LNCaP clone FGC (cell line): ENCODE data around the gene TSPAN14.

ENCODE experiments used
- DNase-seq: peaks from one replicate; pipeline ENCODE4 v3.0.0-alpha.2; 2011; ENCODE audit warnings: low read depth
- H3K4me3 ChIP-seq: 2 replicates; pipeline ENCODE4 v1.5.1; 2011; ENCODE audit warnings: mild to moderate bottlenecking, low read depth, low read length, control low read depth
- TF ChIP-seq, protein P1 (sequence below): IDR thresholded peaks from 2 replicates; pipeline ENCODE4 v1.5.1; 2012; ENCODE audit warnings: mild to moderate bottlenecking; ENCODE audit not compliant: control insufficient read depth, insufficient read depth; ENCODE audit errors: extremely low read depth

TSPAN14 gene

GRCh38 chr10:80497187-80498077 is 43.3 kb downstream of the TSPAN14 start:
- TF ChIP-seq, protein P1, sequence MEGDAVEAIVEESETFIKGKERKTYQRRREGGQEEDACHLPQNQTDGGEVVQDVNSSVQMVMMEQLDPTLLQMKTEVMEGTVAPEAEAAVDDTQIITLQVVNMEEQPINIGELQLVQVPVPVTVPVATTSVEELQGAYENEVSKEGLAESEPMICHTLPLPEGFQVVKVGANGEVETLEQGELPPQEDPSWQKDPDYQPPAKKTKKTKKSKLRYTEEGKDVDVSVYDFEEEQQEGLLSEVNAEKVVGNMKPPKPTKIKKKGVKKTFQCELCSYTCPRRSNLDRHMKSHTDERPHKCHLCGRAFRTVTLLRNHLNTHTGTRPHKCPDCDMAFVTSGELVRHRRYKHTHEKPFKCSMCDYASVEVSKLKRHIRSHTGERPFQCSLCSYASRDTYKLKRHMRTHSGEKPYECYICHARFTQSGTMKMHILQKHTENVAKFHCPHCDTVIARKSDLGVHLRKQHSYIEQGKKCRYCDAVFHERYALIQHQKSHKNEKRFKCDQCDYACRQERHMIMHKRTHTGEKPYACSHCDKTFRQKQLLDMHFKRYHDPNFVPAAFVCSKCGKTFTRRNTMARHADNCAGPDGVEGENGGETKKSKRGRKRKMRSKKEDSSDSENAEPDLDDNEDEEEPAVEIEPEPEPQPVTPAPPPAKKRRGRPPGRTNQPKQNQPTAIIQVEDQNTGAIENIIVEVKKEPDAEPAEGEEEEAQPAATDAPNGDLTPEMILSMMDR = no peak
- DNase-seq = peak; percentile 49
- H3K4me3 ChIP-seq = no peak overlapping the region

DNA sequence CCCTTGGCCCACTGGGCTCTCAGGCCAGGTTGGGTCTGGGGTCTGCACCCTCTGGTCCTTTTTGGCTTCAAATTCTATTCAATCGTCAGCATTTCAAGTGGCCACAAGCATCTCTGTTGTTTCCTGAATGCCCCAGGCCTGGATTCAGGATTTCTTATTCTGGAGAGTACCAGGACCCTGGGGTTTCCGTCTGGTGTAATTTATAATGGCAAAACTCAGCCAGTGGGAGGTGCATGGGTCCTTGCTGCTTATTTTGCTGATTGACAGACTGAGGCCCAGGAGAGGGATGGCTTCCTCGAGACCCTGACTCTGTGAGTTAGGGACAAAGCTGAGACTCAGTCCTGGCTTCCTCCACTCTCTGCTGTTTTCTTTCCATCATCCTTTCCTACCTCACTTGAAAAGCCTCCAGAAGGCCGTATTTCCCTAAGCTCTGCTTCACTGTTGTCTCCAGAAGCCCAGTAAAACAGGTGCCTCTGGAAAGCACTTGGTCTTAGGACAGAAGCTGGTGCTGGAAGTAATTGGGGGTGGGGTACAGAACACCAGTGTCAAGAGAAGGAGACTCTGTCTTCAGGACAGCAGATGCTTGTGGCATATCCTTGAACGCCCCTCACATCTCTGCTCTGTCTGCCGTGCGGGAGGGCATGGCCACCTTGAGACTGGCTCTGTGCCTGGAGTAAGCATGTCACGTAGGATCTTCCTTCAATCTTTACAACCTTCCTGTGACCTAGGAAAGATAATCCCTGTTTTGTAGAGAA is 44.1 kb downstream of the TSPAN14 start:
- TF ChIP-seq, protein P1 = no peak
- DNase-seq = no peak
- H3K4me3 ChIP-seq = no peak overlapping the region

DNA sequence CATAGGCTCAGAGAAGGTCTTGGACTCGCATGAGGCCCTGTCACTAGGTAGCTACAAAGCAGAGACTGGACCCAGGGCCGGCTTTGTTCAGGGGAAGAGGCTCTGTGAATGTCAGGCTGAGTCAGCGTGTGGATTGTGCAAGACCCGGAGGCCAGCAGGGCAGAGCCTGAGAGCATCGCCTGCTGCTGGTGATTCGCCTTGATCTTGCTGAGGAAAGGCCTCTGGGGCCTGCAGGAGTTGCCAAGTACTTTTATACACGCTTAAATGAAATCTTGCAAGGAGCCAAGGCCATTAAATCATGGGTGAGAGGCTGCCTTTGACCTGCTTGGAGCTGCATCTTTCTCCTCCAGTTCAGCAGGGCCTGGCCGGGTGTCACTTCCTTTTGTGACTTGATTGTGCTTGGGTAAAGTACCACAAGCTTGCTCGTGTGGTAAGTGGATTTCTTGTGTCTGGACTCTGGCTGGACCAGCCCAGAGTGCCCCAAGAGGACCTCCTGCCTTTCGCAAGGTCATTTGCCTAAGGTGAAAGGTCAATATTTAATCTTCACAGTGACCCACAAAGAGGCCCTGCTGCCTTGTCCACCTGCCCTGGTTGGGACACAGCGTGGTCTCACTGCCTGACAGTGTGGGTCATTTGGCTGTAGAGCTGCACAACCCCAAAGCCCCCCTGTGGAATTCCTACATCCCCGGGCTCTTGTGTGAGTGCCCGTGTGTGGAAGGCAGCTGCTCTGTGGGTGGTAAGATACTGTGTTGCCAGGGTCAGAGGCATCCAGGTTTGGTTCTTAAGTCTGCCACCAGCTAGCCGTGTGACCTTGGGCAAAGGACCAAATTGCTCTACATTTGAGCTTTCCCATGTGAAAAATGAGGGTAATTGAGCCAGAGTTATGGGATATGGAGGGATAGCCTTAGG is 45.0 kb downstream of the TSPAN14 start:
- DNase-seq = peak; percentile 48
- H3K4me3 ChIP-seq = no peak overlapping the region
- TF ChIP-seq, protein P1 = no peak

DNA sequence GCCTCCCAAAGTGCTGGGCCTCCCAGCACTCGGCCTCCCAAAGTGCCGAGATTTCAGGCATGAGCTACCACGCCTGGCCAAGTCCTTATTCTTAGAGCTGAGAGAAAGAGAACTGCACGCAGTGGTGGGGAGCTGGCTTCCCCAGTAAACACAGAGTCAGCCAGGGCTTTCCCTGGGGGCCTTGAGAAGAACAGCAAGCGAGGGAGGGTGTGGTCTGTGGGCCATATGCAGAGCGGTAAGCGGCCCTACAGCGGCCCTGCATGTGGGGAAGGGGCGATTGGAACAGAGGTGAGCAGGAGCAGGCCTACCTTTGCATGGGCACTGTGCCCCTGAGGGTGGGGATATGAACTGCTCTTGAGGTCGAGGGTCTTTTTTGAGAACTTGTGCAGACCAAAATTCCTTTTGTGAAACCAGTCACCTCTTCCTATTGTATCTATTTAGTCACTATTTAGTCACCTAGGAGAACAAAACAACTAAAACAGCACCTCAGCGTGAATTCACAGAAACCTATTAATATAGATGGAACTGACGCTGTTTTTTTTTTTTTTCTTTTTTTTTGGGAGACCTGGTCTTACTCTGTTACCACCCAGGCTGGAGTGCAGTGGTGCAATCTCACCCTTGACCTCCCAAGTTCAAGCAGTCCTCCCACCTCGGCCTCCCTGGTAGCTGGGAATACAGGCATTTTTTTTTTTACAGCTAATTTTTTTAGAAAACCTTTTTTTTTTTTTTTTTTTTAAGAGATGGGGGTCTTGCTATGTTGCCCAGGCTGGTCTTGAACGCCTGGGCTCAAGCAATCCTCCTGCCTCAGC is 46.7 kb downstream of the TSPAN14 start:
- no peak overlapping the region for H3K4me3 ChIP-seq
- DNase-seq = no peak
- TF ChIP-seq, protein P1 = no peak

GRCh38 chr10:80501381-80501912 is 47.3 kb downstream of the TSPAN14 start:
- DNase-seq = no peak
- TF ChIP-seq, protein P1 = no peak
- no peak overlapping the region for H3K4me3 ChIP-seq

DNA sequence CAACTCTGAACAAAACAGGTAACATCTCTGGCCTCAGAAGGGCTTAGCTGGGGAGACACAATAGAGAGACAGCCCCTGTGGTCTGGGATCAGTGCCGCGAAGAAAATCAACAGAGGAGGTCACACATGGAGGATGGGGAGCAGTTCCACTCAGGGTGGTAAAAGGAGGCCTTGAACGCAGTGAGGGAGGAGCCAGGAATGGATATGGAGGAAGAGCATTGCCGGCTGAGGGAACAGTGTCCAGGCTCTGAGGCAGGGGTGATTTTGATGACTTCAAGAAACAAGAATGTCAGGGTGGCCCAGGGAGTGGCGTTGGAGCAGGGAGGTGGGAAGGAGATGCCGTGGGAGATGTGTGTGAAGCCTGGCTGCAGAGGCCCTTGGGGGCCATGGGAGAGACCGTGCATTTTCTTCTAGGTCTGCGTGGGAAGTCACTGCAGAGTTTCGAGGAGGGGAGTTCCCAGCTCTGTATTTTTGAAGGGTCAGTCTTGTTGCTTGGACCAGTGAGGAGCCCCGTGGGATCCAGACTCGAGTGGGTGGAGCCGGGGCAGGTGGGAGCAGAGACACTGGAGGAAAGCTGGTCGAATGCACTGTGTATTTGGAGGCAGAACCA is 47.9 kb downstream of the TSPAN14 start:
- no peak overlapping the region for H3K4me3 ChIP-seq
- TF ChIP-seq, protein P1 = no peak
- no peak for DNase-seq
